A549 (cell line): ENCODE data around the gene SCD. TPM values are rescaled to one million over a fixed set of nuclear protein-coding genes. Genes with fewer than 3 reads are reported as not detected.
A peak's percentile ranks its signal among the peaks of the same experiment; 100 is the strongest.

Source experiments
- ATAC-seq, 2 experiments: fragments of 200-7000 bp in 1 of 2; fragments of >200 bp in 1 of 2; cut with Nextera tagmentation in 1 of 2; cut with Tn5 transposase in 1 of 2; 3 replicates each; pipeline versions ENCODE4 v1.8.0 to v1.9.1; 2018 to 2020; ENCODE audit warnings: mild to moderate bottlenecking in 1 of 2, moderate library complexity in 1 of 2
- CTCF ChIA-PET: fragments of 300-600 bp; sonication (Branson Sonifier 250); formaldehyde crosslinking; extraction: SDS; loops from one replicate; lab custom pipeline; 2021; ENCODE audit warnings: antibody characterized with exemption, inconsistent platforms; lab: Yijun Ruan, JAX
- POLR2A ChIA-PET: fragments of 350-600 bp; formaldehyde crosslinking; extraction: SDS; loops from one replicate; lab custom pipeline; 2021; ENCODE audit warnings: antibody characterized with exemption, inconsistent platforms; lab: Yijun Ruan, JAX
- DNase-seq, 2 experiments: peaks; one replicate each; pipeline versions ENCODE4 v3.0.0 to v3.0.0-alpha.2; 2011 to 2016; ENCODE audit warnings: low read depth in 1 of 2, low spot score in 1 of 2
- FAIRE-seq: peaks from 2 replicates; lab custom pipeline; 2011; peaks lifted over from hg19 to GRCh38; lab: Jason Lieb, UNC
- H3K27ac ChIP-seq, 2 experiments: fragments of >200 bp; sonication (Bioruptor Twin); formaldehyde crosslinking; 3 replicates each; pipeline ENCODE4 v1.5.1; 2016 to 2017
- H3K4me1 ChIP-seq: fragments of >200 bp; sonication (Bioruptor Twin); formaldehyde crosslinking; 3 replicates; pipeline ENCODE4 v1.6.1; 2016
- H3K4me2 ChIP-seq: fragments of >200 bp; sonication (Bioruptor Twin); formaldehyde crosslinking; 3 replicates; pipeline ENCODE4 v1.6.1; 2016
- H3K4me3 ChIP-seq: fragments of >200 bp; sonication (Bioruptor Twin); formaldehyde crosslinking; 3 replicates; pipeline ENCODE4 v1.5.1; 2016
- H3K9me3 ChIP-seq: fragments of >200 bp; sonication (Bioruptor Twin); formaldehyde crosslinking; 3 replicates; pipeline ENCODE4 v1.6.1; 2016
- BHLHE40 ChIP-seq: IDR thresholded peaks from 2 replicates; pipeline ENCODE4 v1.6.1; 2012; ENCODE audit warnings: low read depth, low read length, inconsistent platforms
- CBX8 ChIP-seq: fragments of 200-600 bp; sonication (generic); IDR thresholded peaks from 2 replicates; pipeline ENCODE4 v1.6.1; 2016
- CEBPB ChIP-seq, 2 experiments: fragments of >200 bp in 1 of 2; sonication (Bioruptor Twin) in 1 of 2; formaldehyde crosslinking in 1 of 2; IDR thresholded peaks; 2 replicates each; pipeline ENCODE4 v1.6.1; 2012 to 2016
- CHD2 ChIP-seq: fragments of 150-350 bp; IDR thresholded peaks from 2 replicates; pipeline ENCODE4 v1.6.1; 2014; ENCODE audit warnings: low read length; ENCODE audit not compliant: partially characterized antibody
- EHMT2 ChIP-seq: fragments of 200-600 bp; sonication (generic); IDR thresholded peaks from 2 replicates; pipeline ENCODE4 v1.6.1; 2016; ENCODE audit warnings: antibody characterized with exemption, low read depth, mild to moderate bottlenecking, moderate library complexity
- ELK1 ChIP-seq: fragments of 150-350 bp; IDR thresholded peaks from 2 replicates; pipeline ENCODE4 v1.6.1; 2014; ENCODE audit warnings: low read depth, mild to moderate bottlenecking, low read length
- FOXS1 ChIP-seq: fragments of 250-450 bp; sonication (Bioruptor Pico); IDR thresholded peaks from 2 replicates; pipeline ENCODE4 v1.5.0; 2020; ENCODE audit warnings: mild to moderate bottlenecking, moderate library complexity
- GATA3 ChIP-seq: IDR thresholded peaks from 2 replicates; pipeline ENCODE4 v1.6.1; 2012; ENCODE audit warnings: borderline replicate concordance
- HES2 ChIP-seq: fragments of >200 bp; sonication (Bioruptor Twin); formaldehyde crosslinking; IDR thresholded peaks from 2 replicates; pipeline ENCODE4 v1.6.1; 2016
- HEYL ChIP-seq: fragments of 250-450 bp; sonication (Bioruptor Pico); IDR thresholded peaks from 2 replicates; pipeline ENCODE4 v1.8.0; 2021; ENCODE audit warnings: mild to moderate bottlenecking, moderate library complexity
- HOXB13 ChIP-seq: fragments of 250-450 bp; sonication (Bioruptor Pico); IDR thresholded peaks from 2 replicates; pipeline ENCODE4 v1.5.0; 2020; ENCODE audit warnings: low read depth, mild to moderate bottlenecking, moderate library complexity
- JUN ChIP-seq, 2 experiments: fragments of >200 bp; sonication (Bioruptor Twin); formaldehyde crosslinking; IDR thresholded peaks; 2 replicates in 1 of 2; 3 replicates in 1 of 2; pipeline ENCODE4 v1.6.1; 2016 to 2017
- JUNB ChIP-seq: fragments of >200 bp; sonication (Bioruptor Twin); formaldehyde crosslinking; IDR thresholded peaks from 2 replicates; pipeline ENCODE4 v1.6.1; 2016
- MAX ChIP-seq: IDR thresholded peaks from 2 replicates; pipeline ENCODE4 v1.6.1; 2012
- NR3C1 ChIP-seq: fragments of >200 bp; sonication (Bioruptor Twin); formaldehyde crosslinking; IDR thresholded peaks from 3 replicates; pipeline ENCODE4 v1.6.1; 2017
- RAD21 ChIP-seq, 2 experiments: fragments of >200 bp in 1 of 2; sonication (Bioruptor Twin) in 1 of 2; formaldehyde crosslinking in 1 of 2; IDR thresholded peaks in 1 of 2; conservative IDR thresholded peaks in 1 of 2; 2 replicates in 1 of 2; 3 replicates in 1 of 2; pipeline ENCODE4 v1.6.1; 2012 to 2018; ENCODE audit warnings: inconsistent platforms in 1 of 2
- RCOR1 ChIP-seq: fragments of 150-350 bp; IDR thresholded peaks from 2 replicates; pipeline ENCODE4 v1.6.1; 2014; ENCODE audit warnings: antibody characterized with exemption, low read length, low read depth
- RNF2 ChIP-seq: fragments of 200-600 bp; sonication (generic); IDR thresholded peaks from 2 replicates; pipeline ENCODE4 v1.6.1; 2016; ENCODE audit warnings: low read depth, mild to moderate bottlenecking, antibody characterized with exemption, moderate library complexity, borderline replicate concordance
- SREBF2 ChIP-seq: fragments of 450-650 bp; IDR thresholded peaks from 2 replicates; pipeline ENCODE4 v1.6.1; 2014; ENCODE audit warnings: mild to moderate bottlenecking, moderate library complexity
- USF2 ChIP-seq: fragments of 450-650 bp; IDR thresholded peaks from 2 replicates; pipeline ENCODE4 v1.6.1; 2014; ENCODE audit warnings: antibody characterized with exemption
- ZNF302 ChIP-seq: fragments of 250-450 bp; sonication (Bioruptor Pico); IDR thresholded peaks from 2 replicates; pipeline ENCODE4 v1.9.0; 2021; ENCODE audit warnings: inconsistent platforms, mild to moderate bottlenecking, moderate library complexity
- ZSCAN20 ChIP-seq: fragments of 250-450 bp; sonication (Bioruptor Pico); IDR thresholded peaks from 2 replicates; pipeline ENCODE4 v1.8.0; 2022; ENCODE audit warnings: mild to moderate bottlenecking, moderate library complexity
- WGBS: methylation state at CpG from one replicate; pipeline ENCODE4 v1.1.6; 2017; ENCODE audit errors: missing lambda C conversion rate; 5-methylcytosine and 5-hydroxymethylcytosine counted together
- polyA plus RNA-seq, 4 experiments: library from polyadenylated mRNA; depleted of rRNA in 3 of 4; stranded (reverse); fragments of >200 nt; fragmentation: RNase III in 1 of 4; extraction: RNeasy Plus Mini Kit Qiagen cat#74134 plus additional on column Dnase treatment in 1 of 4; gene quantifications; 2 replicates in 3 of 4; 3 replicates in 1 of 4; pipeline ENCODE4 v1.2.3, GENCODE V29; 2011 to 2017

The SCD gene
- polyA plus RNA-seq, 2 of the 4 experiments (the other 2 are of a cell fraction) = 348 to 496 TPM

- Histone ChIP-seq H3K9me3 (no peaks in the 10 kb centered on the region), H3K4me1 (peaks cover 98% of the 10 kb centered on the region), H3K27ac (peak overlapping the region; percentile 13 to 58; a peak in 4 of 6 replicates), H3K4me2 (peak overlapping the region; percentile 64), H3K4me3 (no peak overlapping the region)
- FAIRE-seq (no peak), ATAC-seq (peak in 1 of 2 experiments; percentile 3; a peak in 1 of 6 replicates), DNase-seq (no peak)
- ChIA-PET CTCF (interaction anchor here (0.9 to 1.7 kb wide), 7 partner anchors 8 to 142 kb away, joined by 3 to 13 read pairs (median 3); no protein-coding TSS in a partner anchor), POLR2A (interaction anchor here (1.3 to 2.5 kb wide), 4 partner anchors 9 to 15 kb away, joined by 3 to 11 read pairs (median 6); partner anchors contain the start of gene SCD)
- TF ChIP-seq CEBPB (IDR thresholded peaks at IDR 0.05) (no peak), EHMT2 (no peak)
- 73% methylated on average over 2 of the region's 2 CpGs for WGBS
Measured at GRCh38 chr10:100359030-100359432, 12.0 kb downstream of the SCD start.

GRCh38 chr10:100359529-100360150 is 12.6 kb downstream of the SCD start:
- H3K4me2 ChIP-seq = peak overlapping the region; percentile 64
- CTCF ChIA-PET = interaction anchor here (0.6 to 1.7 kb wide), 11 partner anchors 8 to 141 kb away, joined by 3 to 13 read pairs (median 3); partner anchors contain the start of gene SCD
- POLR2A ChIA-PET = interaction anchor here (0.7 to 2.5 kb wide), 5 partner anchors 10 to 15 kb away, joined by 3 to 11 read pairs (median 4); partner anchors contain the start of gene SCD
- TF ChIP-seq JUNB = no peak
- peak; percentile 21; the same call in 1 of the 2 replicates for TF ChIP-seq GATA3
- DNase-seq (no peak), FAIRE-seq (no peak), ATAC-seq (peak in 1 of 2 experiments; percentile 6; a peak in 2 of 6 replicates)
- no peak overlapping the region for H3K4me3 ChIP-seq
- H3K9me3 ChIP-seq = no peaks in the 10 kb centered on the region
- peaks cover 99% of the 10 kb centered on the region for H3K4me1 ChIP-seq
- H3K27ac ChIP-seq = peak overlapping the region; percentile 13 to 58; a peak in 4 of 6 replicates
- WGBS = 7% methylated on average over 3 of the region's 3 CpGs

- ChIA-PET POLR2A (interaction anchor here (1.3 to 2.5 kb wide), 3 partner anchors 13 to 14 kb away, joined by 3 to 11 read pairs (median 9); partner anchors contain the start of gene SCD), CTCF (interaction anchor here (0.6 to 1.7 kb wide), 10 partner anchors 13 to 148 kb away, joined by 3 to 13 read pairs (median 3); partner anchors contain the start of gene SCD)
- peak overlapping the region; percentile 13 to 58; a peak in 4 of 6 replicates for H3K27ac ChIP-seq
- no peak for TF ChIP-seq RCOR1
- no peak for TF ChIP-seq JUN (IDR thresholded peaks at IDR 0.05)
- TF ChIP-seq NR3C1 = no peak
- no peak for TF ChIP-seq HEYL (CRISPR knock-in tag)
- TF ChIP-seq ZNF302 (CRISPR knock-in tag) = no peak
- no peak for TF ChIP-seq USF2
- TF ChIP-seq HOXB13 (CRISPR knock-in tag) = no peak
- TF ChIP-seq CBX8 = no peak
- TF ChIP-seq, all 56 proteins: peak for 0
- DNase-seq (no peak), FAIRE-seq (no peak), ATAC-seq (no peak)
- 72% methylated on average over 6 of the region's 6 CpGs for WGBS
- no peak overlapping the region for H3K4me3 ChIP-seq
- H3K9me3 ChIP-seq = no peaks in the 10 kb centered on the region
- H3K4me1 ChIP-seq = peaks cover 97% of the 10 kb centered on the region
- peak overlapping the region; percentile 64 for H3K4me2 ChIP-seq
Measured at GRCh38 chr10:100360234-100360633, 13.2 kb downstream of the SCD start.

GRCh38 chr10:100362570-100363496 is 15.8 kb downstream of the SCD start:
- ChIA-PET POLR2A (interaction anchor here (0.8 to 3.3 kb wide), 4 partner anchors 10 to 16 kb away, joined by 3 to 42 read pairs (median 8); partner anchors contain the start of gene SCD), CTCF (interaction anchor here (0.5 to 5.1 kb wide), 4 partner anchors 11 to 336 kb away, joined by 3 to 27 read pairs (median 6); partner anchors contain the start of gene SCD)
- FAIRE-seq (no peak), ATAC-seq (peak; percentile 4 to 10; a peak in 5 of 6 replicates), DNase-seq (no peak)
- no peak for TF ChIP-seq RAD21 (conservative IDR thresholded peaks at IDR 0.05 in 1 of 2, IDR thresholded peaks at IDR 0.05 in 1 of 2)
- no peak for TF ChIP-seq FOXS1 (CRISPR knock-in tag)
- TF ChIP-seq MAX = no peak
- no peak; a peak in 1 of 5 replicates for TF ChIP-seq JUN (IDR thresholded peaks at IDR 0.05)
- TF ChIP-seq RNF2 = no peak
- no peak for TF ChIP-seq CBX8
- no peak for TF ChIP-seq NR3C1
- TF ChIP-seq ZSCAN20 (CRISPR knock-in tag) = no peak
- no peak for TF ChIP-seq ELK1
- no peak for TF ChIP-seq BHLHE40
- no peak for TF ChIP-seq CHD2
- TF ChIP-seq SREBF2 = no peak
- no peak for TF ChIP-seq HES2
- peaks cover 87% of the 10 kb centered on the region for H3K4me1 ChIP-seq
- H3K9me3 ChIP-seq = no peaks in the 10 kb centered on the region
- peak overlapping the region; percentile 64 for H3K4me2 ChIP-seq
- WGBS = 60% methylated on average over 6 of the region's 6 CpGs
- H3K4me3 ChIP-seq = no peak overlapping the region
- H3K27ac ChIP-seq = peak overlapping the region; percentile 61 to 90
